ENCODE measurements around the gene ZBED2.
A peak's percentile ranks its signal among the peaks of the same experiment; 100 is the strongest.

ZBED2 gene

GRCh38 chr3:111591555-111591954 is 3.6 kb downstream of the ZBED2 start:
- WGBS, 2 experiments (ENCODE audit: insufficient coverage in 2 of 2) = 83 to 87% methylated on average over 1 to 2 of the region's 3 CpGs
- H3K4me1 ChIP-seq (ENCODE audit: control insufficient read depth, insufficient read depth, low read length, poor library complexity, severe bottlenecking) = peaks cover 41% of the 10 kb centered on the region
- H3K27ac ChIP-seq (ENCODE audit: low read depth, low read length, severe bottlenecking) = no peak overlapping the region
- H3K9me3 ChIP-seq (ENCODE audit: control insufficient read depth, low read length) = no peaks in the 10 kb centered on the region
- H3K4me3 ChIP-seq (ENCODE audit: extremely low read depth, insufficient read depth, low read length, poor library complexity, severe bottlenecking) = no peak overlapping the region
- no peaks in the 10 kb centered on the region for H3K36me3 ChIP-seq (ENCODE audit: control insufficient read depth, insufficient read depth, low read length)

GRCh38 chr3:111590143-111590491 is 5.0 kb downstream of the ZBED2 start:
- Histone ChIP-seq H3K9me3 (ENCODE audit: control insufficient read depth, low read length) (no peaks in the 10 kb centered on the region), H3K36me3 (ENCODE audit: control insufficient read depth, insufficient read depth, low read length) (no peaks in the 10 kb centered on the region), H3K4me3 (ENCODE audit: extremely low read depth, insufficient read depth, low read length, poor library complexity, severe bottlenecking) (no peak overlapping the region), H3K27ac (ENCODE audit: low read depth, low read length, severe bottlenecking) (no peak overlapping the region), H3K4me1 (ENCODE audit: control insufficient read depth, insufficient read depth, low read length, poor library complexity, severe bottlenecking) (peaks cover 40% of the 10 kb centered on the region)
- no CpG with 5 or more reads among the region's 1 CpG for WGBS, 2 experiments (ENCODE audit: insufficient coverage in 2 of 2)

GRCh38 chr3:111589303-111590142 is 5.6 kb downstream of the ZBED2 start:
- Histone ChIP-seq H3K36me3 (ENCODE audit: control insufficient read depth, insufficient read depth, low read length) (no peaks in the 10 kb centered on the region), H3K4me1 (ENCODE audit: control insufficient read depth, insufficient read depth, low read length, poor library complexity, severe bottlenecking) (peaks cover 38% of the 10 kb centered on the region), H3K9me3 (ENCODE audit: control insufficient read depth, low read length) (peaks cover 1% of the 10 kb centered on the region), H3K4me3 (ENCODE audit: extremely low read depth, insufficient read depth, low read length, poor library complexity, severe bottlenecking) (no peak overlapping the region), H3K27ac (ENCODE audit: low read depth, low read length, severe bottlenecking) (no peak overlapping the region)
- no CpG with 5 or more reads among the region's 2 CpGs for WGBS, 2 experiments (ENCODE audit: insufficient coverage in 2 of 2)

- H3K27ac ChIP-seq (ENCODE audit: low read depth, low read length, severe bottlenecking) = no peak overlapping the region
Measured at GRCh38 chr3:111588527-111588926, 6.6 kb downstream of the ZBED2 start.

GRCh38 chr3:111585217-111585616 is 9.9 kb downstream of the ZBED2 start:
- H3K4me1 ChIP-seq (ENCODE audit: control insufficient read depth, insufficient read depth, low read length, poor library complexity, severe bottlenecking) = peaks cover 40% of the 10 kb centered on the region
- H3K4me3 ChIP-seq (ENCODE audit: extremely low read depth, insufficient read depth, low read length, poor library complexity, severe bottlenecking) = no peak overlapping the region
- H3K27ac ChIP-seq (ENCODE audit: low read depth, low read length, severe bottlenecking) = no peak overlapping the region
- peaks cover 13% of the 10 kb centered on the region for H3K9me3 ChIP-seq (ENCODE audit: control insufficient read depth, low read length)
- 89% methylated on average over 1 of the region's 1 CpG; no CpG with 5 or more reads in 1 of the 2 experiments for WGBS, 2 experiments (ENCODE audit: insufficient coverage in 2 of 2)
- H3K36me3 ChIP-seq (ENCODE audit: control insufficient read depth, insufficient read depth, low read length) = no peaks in the 10 kb centered on the region

More at GRCh38 chr3:111588527-111588926, 6.6 kb downstream of the ZBED2 start:
- Histone ChIP-seq H3K4me1 (ENCODE audit: control insufficient read depth, insufficient read depth, low read length, poor library complexity, severe bottlenecking) (peaks cover 33% of the 10 kb centered on the region), H3K9me3 (ENCODE audit: control insufficient read depth, low read length) (peaks cover 11% of the 10 kb centered on the region), H3K4me3 (ENCODE audit: extremely low read depth, insufficient read depth, low read length, poor library complexity, severe bottlenecking) (no peak overlapping the region), H3K36me3 (ENCODE audit: control insufficient read depth, insufficient read depth, low read length) (no peaks in the 10 kb centered on the region)

- 80 to 100% methylated on average over 1 of the region's 1 CpG for WGBS, 2 experiments (ENCODE audit: insufficient coverage in 2 of 2)
- Histone ChIP-seq H3K27ac (ENCODE audit: low read depth, low read length, severe bottlenecking) (no peak overlapping the region), H3K9me3 (ENCODE audit: control insufficient read depth, low read length) (peaks cover 13% of the 10 kb centered on the region)
Measured at GRCh38 chr3:111584744-111585143, 10.4 kb downstream of the ZBED2 start.

GRCh38 chr3:111582120-111582474 is 13.0 kb downstream of the ZBED2 start:
- H3K4me3 ChIP-seq (ENCODE audit: extremely low read depth, insufficient read depth, low read length, poor library complexity, severe bottlenecking) = no peak overlapping the region
- H3K9me3 ChIP-seq (ENCODE audit: control insufficient read depth, low read length) = peaks cover 13% of the 10 kb centered on the region
- H3K27ac ChIP-seq (ENCODE audit: low read depth, low read length, severe bottlenecking) = peak overlapping the region; percentile 93
- WGBS, 2 experiments (ENCODE audit: insufficient coverage in 2 of 2) = no CpG with 5 or more reads among the region's 1 CpG
- no peaks in the 10 kb centered on the region for H3K36me3 ChIP-seq (ENCODE audit: control insufficient read depth, insufficient read depth, low read length)
- H3K4me1 ChIP-seq (ENCODE audit: control insufficient read depth, insufficient read depth, low read length, poor library complexity, severe bottlenecking) = peaks cover 52% of the 10 kb centered on the region

More at GRCh38 chr3:111584744-111585143, 10.4 kb downstream of the ZBED2 start:
- H3K4me3 ChIP-seq (ENCODE audit: extremely low read depth, insufficient read depth, low read length, poor library complexity, severe bottlenecking) = no peak overlapping the region
- H3K36me3 ChIP-seq (ENCODE audit: control insufficient read depth, insufficient read depth, low read length) = no peaks in the 10 kb centered on the region
- peaks cover 42% of the 10 kb centered on the region for H3K4me1 ChIP-seq (ENCODE audit: control insufficient read depth, insufficient read depth, low read length, poor library complexity, severe bottlenecking)

GRCh38 chr3:111581403-111582119 is 13.6 kb downstream of the ZBED2 start:
- H3K9me3 ChIP-seq (ENCODE audit: control insufficient read depth, low read length) = peaks cover 13% of the 10 kb centered on the region
- peaks cover 52% of the 10 kb centered on the region for H3K4me1 ChIP-seq (ENCODE audit: control insufficient read depth, insufficient read depth, low read length, poor library complexity, severe bottlenecking)
- H3K4me3 ChIP-seq (ENCODE audit: extremely low read depth, insufficient read depth, low read length, poor library complexity, severe bottlenecking) = no peak overlapping the region
- 80% methylated on average over 1 of the region's 2 CpGs; no CpG with 5 or more reads in 1 of the 2 experiments for WGBS, 2 experiments (ENCODE audit: insufficient coverage in 2 of 2)
- H3K36me3 ChIP-seq (ENCODE audit: control insufficient read depth, insufficient read depth, low read length) = no peaks in the 10 kb centered on the region
- peak overlapping the region; percentile 93 for H3K27ac ChIP-seq (ENCODE audit: low read depth, low read length, severe bottlenecking)

- WGBS, 2 experiments (ENCODE audit: insufficient coverage in 2 of 2) = 85 to 97% methylated on average over 5 of the region's 5 CpGs
- peaks cover 46% of the 10 kb centered on the region for H3K4me1 ChIP-seq (ENCODE audit: control insufficient read depth, insufficient read depth, low read length, poor library complexity, severe bottlenecking)
- no peak overlapping the region for H3K4me3 ChIP-seq (ENCODE audit: extremely low read depth, insufficient read depth, low read length, poor library complexity, severe bottlenecking)
- H3K27ac ChIP-seq (ENCODE audit: low read depth, low read length, severe bottlenecking) = no peak overlapping the region
- H3K36me3 ChIP-seq (ENCODE audit: control insufficient read depth, insufficient read depth, low read length) = no peaks in the 10 kb centered on the region
- peaks cover 11% of the 10 kb centered on the region for H3K9me3 ChIP-seq (ENCODE audit: control insufficient read depth, low read length)
Measured at GRCh38 chr3:111579495-111579894, 15.7 kb downstream of the ZBED2 start.

- peaks cover 46% of the 10 kb centered on the region for H3K4me1 ChIP-seq (ENCODE audit: control insufficient read depth, insufficient read depth, low read length, poor library complexity, severe bottlenecking)
- H3K36me3 ChIP-seq (ENCODE audit: control insufficient read depth, insufficient read depth, low read length) = no peaks in the 10 kb centered on the region
- H3K4me3 ChIP-seq (ENCODE audit: extremely low read depth, insufficient read depth, low read length, poor library complexity, severe bottlenecking) = no peak overlapping the region
- peaks cover 5% of the 10 kb centered on the region for H3K9me3 ChIP-seq (ENCODE audit: control insufficient read depth, low read length)
- WGBS, 2 experiments (ENCODE audit: insufficient coverage in 2 of 2) = 100% methylated on average over 3 to 4 of the region's 4 CpGs
- no peak overlapping the region for H3K27ac ChIP-seq (ENCODE audit: low read depth, low read length, severe bottlenecking)
Measured at GRCh38 chr3:111578867-111579266, 16.3 kb downstream of the ZBED2 start.
